ENCODE measurements around the gene AUTS2.

GRCh38 chr7:69818636-69819332, 220.5 kb downstream of the AUTS2 start:
- no peak for TF ChIP-seq YY1 (IDR thresholded peaks at IDR 0.05; ENCODE audit: insufficient read depth, insufficient read length)
- no peak for TF ChIP-seq ZNF274 (IDR thresholded peaks at IDR 0.05; ENCODE audit: low read depth, low read length)
